Activated CD4-positive, alpha-beta T cell treated with anti-CD3 and anti-CD28 coated beads, Interleukin-2, amount 50 U/mL, for 24 hours (primary cell): ENCODE data around the gene HS3ST5.
"Not testable (repeated sequence)": the region's sequence is repeated elsewhere in the genome, so short reads cannot be mapped to it uniquely, and the experiment has no call there.

Experiments
- DNase-seq, 2 donors: peaks; one replicate each; pipeline ENCODE4 v3.0.0-alpha.2; 2020; ENCODE audit warnings: low read depth in 1 of 2, low spot score in 1 of 2

Gene HS3ST5

GRCh38 chr6:114101255-114101654 is 241.6 kb downstream of the HS3ST5 start:
- no peak for DNase-seq

- no peak for DNase-seq
Observed at GRCh38 chr6:114100215-114100994, 242.4 kb downstream of the HS3ST5 start.

GRCh38 chr6:114096561-114097172 is 246.2 kb downstream of the HS3ST5 start:
- no peak for DNase-seq

DNA sequence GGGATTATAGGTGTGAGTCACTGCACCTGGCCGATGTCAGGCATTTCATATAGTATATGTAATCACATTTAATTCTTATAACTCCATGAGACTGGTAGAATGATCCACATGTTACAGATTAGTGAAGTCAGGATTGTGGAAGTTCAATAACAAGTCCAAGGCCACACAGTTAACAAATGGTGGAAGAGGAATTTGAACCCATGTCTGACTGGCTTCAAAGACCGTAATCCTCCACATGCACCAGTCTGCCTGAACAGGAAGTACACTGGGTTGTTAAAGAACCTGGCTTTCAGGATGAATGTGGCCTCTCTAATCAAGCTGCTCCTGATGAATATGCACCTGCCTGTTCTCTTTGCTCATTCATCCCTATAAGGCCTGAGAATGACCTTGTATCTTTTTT is 249.9 kb downstream of the HS3ST5 start:
- no peak for DNase-seq

DNA sequence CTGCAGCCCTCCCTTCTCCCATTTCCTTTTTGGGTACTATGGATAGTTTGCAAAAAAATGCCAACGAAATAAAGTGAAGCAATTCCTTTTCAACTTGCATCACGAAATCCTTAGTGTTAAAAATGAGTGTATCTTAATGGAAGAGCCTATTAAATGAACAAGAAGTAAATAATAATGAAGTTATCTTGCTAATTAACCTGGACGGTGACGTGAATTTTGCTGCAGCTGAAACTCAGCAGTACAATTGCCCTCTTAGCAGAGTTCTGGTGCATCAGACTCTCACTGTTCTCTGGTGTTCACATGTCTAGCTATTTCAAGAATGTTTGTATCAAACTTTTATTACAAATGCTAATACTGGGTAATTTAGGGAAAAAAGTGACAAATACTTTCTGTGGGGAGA is 252.2 kb downstream of the HS3ST5 start:
- DNase-seq = no peak

DNA sequence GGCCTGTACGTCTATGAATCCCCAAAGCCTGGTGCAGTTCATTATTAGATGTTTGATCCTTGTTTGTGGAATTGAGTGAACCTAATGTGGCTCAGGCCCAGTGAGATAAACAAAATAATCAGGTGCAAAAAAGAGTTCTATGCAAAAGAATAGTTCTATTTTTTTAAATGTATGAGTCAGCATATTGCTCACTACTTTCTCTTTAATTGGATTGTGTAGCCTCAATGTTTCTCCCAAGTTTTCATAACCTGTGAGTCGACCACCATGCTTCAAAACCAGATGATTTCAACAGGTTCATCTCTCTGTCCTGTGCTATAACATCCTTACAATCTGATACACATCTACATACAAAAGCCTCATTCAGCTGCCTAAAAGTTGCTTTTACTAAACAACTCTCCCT is 255.3 kb downstream of the HS3ST5 start:
- DNase-seq = no peak

DNA sequence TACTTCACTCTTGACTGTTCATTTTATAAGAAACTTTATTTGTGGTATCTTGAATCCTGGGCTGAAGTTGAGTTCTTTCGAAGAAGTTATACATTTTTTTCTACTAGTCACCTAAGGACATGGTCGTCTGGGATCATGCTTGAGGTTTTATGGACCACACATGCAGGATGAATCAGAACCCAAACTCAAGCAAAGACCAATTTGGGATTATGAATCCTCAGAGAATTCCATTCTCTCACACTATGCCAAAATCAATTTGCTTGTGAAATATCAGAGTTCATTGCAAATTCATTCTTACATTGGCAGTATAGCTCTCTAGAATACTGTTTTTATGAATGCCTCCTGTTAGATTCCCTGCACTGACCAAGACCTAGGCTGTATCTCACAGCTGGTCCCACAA is 257.6 kb downstream of the HS3ST5 start:
- DNase-seq = no peak

DNA sequence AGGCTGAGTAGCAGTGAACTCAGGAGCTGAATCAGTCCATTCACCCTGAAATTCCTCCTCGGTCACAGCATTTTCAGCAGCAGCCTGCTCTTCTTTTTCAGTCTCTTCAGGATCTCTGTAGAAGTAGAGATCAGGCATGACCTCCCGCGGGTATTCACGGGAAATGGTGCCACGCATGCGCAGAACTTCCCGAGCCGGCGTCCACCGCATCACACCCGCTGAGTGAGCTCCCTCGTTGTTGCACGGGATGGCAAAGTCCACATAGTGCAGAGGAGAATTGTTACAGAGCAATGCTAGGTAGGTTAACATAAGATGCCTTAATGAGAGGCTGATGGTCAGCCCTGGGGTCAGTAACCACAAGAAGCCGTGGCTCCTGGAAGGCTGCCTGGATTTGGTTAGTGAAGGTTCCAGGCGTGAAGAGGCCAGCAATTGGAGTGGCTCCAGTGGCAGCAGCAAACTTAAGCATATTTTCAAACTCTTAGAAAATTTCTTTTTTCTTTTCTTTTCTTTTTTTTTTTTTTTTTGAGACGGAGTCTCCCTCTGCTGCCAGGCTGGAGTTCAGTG is 258.4 kb downstream of the HS3ST5 start:
- DNase-seq = no peak

DNA sequence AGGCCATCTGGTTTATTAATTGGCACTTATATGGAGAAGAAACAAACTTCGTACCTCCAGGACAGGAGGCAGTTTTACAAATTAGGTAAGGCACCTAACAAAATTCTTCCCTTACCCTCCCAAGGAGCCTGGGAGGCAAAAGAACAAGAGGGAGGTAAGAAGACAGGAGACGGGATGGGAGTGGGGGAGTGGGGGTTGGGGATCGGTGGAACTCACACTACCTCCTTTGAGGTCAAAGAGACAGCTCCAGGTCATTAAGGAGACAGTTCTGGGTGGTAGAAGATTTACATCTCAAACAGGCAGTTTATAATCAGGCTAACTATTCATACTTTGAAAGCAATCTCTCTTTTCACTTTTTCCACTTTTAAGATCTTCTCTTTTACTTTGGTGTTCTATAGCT is 259.6 kb downstream of the HS3ST5 start:
- no peak for DNase-seq

GRCh38 chr6:114081730-114082129 is 261.1 kb downstream of the HS3ST5 start:
- no peak for DNase-seq

DNA sequence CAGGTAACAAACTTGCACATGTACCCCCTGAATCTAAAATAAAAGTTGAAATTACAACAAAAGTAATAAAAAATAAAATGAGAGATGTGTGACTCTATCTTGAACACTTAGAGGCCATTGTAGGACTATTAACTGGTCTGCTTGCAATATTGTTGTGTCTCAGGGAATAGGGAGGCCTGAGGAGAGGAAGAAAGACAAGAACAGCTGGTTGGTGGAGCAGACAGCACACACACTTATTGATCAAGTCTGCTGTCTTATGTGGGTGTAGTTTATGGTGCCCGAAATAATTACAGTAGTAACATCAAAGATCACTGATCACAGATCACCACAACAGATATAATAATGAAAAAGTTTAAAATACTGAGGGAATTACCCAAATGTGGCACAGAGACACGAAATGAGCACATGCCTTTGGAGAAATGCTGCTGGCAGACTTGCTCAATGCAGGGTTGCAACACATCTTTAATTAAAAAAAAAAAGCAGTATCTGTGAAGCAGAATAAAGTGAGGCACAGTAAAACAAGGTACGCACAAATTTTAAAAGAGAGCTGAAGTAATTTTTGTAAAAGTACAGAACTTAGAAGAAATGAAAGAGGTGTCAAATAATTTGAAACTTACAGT is 261.8 kb downstream of the HS3ST5 start:
- DNase-seq = no peak

GRCh38 chr6:114080410-114080809 is 262.4 kb downstream of the HS3ST5 start:
- not testable (repeated sequence) for DNase-seq

DNA sequence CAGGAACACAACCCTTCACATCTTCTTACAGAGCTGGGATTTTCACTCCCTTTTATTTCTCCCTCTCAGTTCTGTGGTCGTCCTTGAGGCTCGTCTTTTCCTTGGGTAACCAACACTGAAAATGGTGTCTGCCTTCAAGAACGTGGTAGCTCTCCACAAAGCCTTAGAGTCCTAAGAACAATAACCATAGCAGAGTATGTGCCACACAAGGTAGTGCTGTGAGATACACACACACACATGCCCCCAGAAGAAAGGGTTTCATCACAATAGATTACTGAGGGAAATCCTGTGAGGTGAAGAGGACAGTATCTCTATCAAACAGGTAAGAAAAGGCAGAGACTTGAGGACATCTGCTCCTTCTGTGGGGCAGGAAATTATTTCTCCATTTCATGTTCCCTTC is 267.0 kb downstream of the HS3ST5 start:
- no peak for DNase-seq

- DNase-seq = no peak
Observed at GRCh38 chr6:114075300-114075699, 267.5 kb downstream of the HS3ST5 start.

- no peak for DNase-seq
Observed at GRCh38 chr6:114068771-114069170, 274.1 kb downstream of the HS3ST5 start.

- no peak for DNase-seq
Observed at GRCh38 chr6:114068116-114068515, 274.7 kb downstream of the HS3ST5 start.

GRCh38 chr6:114064862-114065261 is 278.0 kb downstream of the HS3ST5 start:
- DNase-seq = no peak

- DNase-seq = no peak
Observed at GRCh38 chr6:114063956-114064355, 278.9 kb downstream of the HS3ST5 start.

DNA sequence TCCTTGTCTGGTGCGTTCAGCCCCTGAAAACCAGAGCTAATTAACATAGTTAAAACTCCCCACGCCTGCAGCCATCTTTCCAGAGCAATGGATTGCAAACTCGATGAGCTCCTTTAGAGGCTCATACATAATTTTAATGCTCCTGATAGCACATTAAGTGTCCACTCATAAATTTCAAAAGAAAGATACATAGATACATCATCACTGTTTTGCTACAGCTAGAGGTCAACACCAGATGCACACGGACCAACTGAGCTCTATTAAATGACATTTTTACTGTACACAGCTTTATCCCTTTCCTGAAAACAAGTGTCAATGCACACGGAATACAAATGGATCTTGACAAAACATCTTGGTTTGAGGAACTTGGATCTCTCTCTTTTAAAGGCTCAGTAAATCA is 280.6 kb downstream of the HS3ST5 start:
- no peak for DNase-seq

- DNase-seq = no peak
Observed at GRCh38 chr6:114061741-114062140, 281.1 kb downstream of the HS3ST5 start.

DNA sequence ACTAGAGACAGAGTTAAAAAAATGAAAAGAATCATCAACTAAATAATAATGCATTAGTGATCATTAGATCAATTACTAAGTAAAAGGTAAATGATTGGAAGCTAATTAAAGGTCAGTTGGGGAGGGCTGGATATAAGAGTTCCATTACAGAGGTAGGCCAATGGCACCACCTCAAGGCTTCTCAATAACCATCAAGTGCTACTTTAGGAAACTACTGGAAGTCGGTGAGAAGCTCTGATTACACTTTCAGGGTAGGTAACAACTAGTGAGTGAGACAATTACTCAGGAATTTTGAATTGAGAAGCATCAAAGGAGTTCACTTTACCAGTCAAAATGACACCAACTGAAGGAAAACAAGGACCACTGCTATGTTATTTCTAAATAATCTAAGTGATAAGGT is 281.7 kb downstream of the HS3ST5 start:
- DNase-seq = no peak

DNA sequence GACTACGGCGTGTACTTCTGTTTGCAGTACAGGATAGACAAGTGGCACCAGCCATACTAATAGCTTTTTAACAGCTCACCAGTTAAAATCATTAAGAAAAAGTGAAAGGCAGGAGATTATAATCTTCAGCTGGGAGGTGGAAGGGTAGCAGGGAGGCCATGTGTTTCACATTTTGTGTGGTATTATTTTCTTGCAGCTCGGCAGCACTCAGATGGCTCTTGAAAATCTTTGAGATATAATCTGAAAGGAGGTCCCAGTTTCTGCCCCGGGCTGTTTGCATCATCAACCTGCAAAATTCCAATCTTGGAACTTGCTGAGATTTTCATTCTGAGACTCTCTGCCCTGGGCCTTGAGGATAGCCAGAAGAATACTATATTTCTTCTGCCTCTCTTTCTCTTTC is 284.4 kb downstream of the HS3ST5 start:
- no peak for DNase-seq
